ENCODE data around the gene MTTP. TPM values are rescaled to one million over a fixed set of nuclear protein-coding genes. Genes with fewer than 3 reads are reported as not detected.

MTTP gene
- total and polyA plus RNA-seq, 2 experiments from 2014 or later = 0.08 to 0.14 TPM

DNA sequence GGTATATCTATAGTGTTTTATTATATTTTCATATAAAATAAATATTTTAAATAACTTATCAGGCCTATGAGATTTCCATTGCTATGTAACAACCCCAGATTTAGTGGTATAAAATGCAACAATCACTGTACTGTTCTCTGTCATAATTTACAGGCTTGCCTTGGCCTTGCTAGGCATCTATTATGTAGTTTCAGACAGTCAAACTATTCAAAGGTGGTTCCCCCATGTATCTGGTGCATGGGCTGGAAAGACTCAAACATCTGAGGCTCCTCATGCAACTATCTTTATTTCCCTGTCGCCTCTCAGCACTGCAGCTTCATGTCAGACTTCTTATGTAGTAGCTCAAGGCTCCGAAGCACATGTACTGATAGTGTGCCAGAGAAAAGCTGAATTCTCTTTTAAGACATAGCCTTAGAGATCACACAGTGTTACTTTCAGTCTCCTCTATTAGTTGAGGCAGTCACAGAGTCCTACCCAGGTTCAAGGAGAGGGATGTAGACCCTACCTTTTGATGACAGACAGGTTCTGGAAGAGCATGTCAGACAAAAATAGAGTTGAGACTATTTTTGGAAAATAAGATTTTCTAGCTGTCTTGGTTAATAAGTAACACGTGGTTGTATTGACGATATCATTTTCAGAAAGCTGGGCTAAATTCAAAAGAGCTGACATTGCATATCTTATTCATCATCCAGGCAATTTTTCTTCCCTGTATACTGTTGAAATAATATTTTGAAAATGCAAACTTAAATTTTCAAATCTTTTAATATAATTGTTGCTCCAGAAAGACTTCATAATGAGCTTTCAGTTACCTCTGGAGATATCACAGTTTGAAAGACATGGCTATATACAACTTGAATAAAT, 19.4 kb downstream of the MTTP start:
- Mint-ChIP-seq H3K27ac (no peak overlapping the region), H3K9me3 (no peaks in the 10 kb centered on the region), H3K4me3 (no peak overlapping the region), H3K27me3 (ENCODE audit: insufficient read depth, low read depth, poor library complexity) (no peaks in the 10 kb centered on the region), H3K4me1 (no peaks in the 10 kb centered on the region), H3K36me3 (ENCODE audit: low read depth) (no peaks in the 10 kb centered on the region)
- no peak for ATAC-seq
- H3K4me3 ChIP-seq = no peak overlapping the region
- no peak overlapping the region for H3K27ac ChIP-seq (ENCODE audit: low read depth)
- no peaks in the 10 kb centered on the region for H3K79me2 ChIP-seq (replicated peaks; ENCODE audit: insufficient read depth)
- no peak overlapping the region for H2AFZ ChIP-seq
- H3K27me3 ChIP-seq (ENCODE audit: insufficient read depth) = no peaks in the 10 kb centered on the region
- TF ChIP-seq, protein P1, sequence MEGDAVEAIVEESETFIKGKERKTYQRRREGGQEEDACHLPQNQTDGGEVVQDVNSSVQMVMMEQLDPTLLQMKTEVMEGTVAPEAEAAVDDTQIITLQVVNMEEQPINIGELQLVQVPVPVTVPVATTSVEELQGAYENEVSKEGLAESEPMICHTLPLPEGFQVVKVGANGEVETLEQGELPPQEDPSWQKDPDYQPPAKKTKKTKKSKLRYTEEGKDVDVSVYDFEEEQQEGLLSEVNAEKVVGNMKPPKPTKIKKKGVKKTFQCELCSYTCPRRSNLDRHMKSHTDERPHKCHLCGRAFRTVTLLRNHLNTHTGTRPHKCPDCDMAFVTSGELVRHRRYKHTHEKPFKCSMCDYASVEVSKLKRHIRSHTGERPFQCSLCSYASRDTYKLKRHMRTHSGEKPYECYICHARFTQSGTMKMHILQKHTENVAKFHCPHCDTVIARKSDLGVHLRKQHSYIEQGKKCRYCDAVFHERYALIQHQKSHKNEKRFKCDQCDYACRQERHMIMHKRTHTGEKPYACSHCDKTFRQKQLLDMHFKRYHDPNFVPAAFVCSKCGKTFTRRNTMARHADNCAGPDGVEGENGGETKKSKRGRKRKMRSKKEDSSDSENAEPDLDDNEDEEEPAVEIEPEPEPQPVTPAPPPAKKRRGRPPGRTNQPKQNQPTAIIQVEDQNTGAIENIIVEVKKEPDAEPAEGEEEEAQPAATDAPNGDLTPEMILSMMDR (conservative IDR thresholded peaks at IDR 0.05; ENCODE audit: low read depth in 2 of 2) = no peak
- TF ChIP-seq STAT1 (IDR thresholded peaks at IDR 0.05; ENCODE audit: unreplicated experiment) (no peak), JUNB (IDR thresholded peaks at IDR 0.05; ENCODE audit: unreplicated experiment) (no peak)
- H3K4me2 ChIP-seq = no peak overlapping the region
- DNase-seq (ENCODE audit: low spot score) = no peak
- H3K9me2 ChIP-seq (ENCODE audit: insufficient read depth) = no peaks in the 10 kb centered on the region
- H3F3A ChIP-seq (replicated peaks; ENCODE audit: low read depth) = no peaks in the 10 kb centered on the region
- H3K4me1 ChIP-seq (ENCODE audit: insufficient read depth) = no peaks in the 10 kb centered on the region
- H3K36me3 ChIP-seq (ENCODE audit: insufficient read depth) = no peaks in the 10 kb centered on the region
- H4K20me1 ChIP-seq (replicated peaks; ENCODE audit: insufficient read depth) = no peaks in the 10 kb centered on the region

DNA sequence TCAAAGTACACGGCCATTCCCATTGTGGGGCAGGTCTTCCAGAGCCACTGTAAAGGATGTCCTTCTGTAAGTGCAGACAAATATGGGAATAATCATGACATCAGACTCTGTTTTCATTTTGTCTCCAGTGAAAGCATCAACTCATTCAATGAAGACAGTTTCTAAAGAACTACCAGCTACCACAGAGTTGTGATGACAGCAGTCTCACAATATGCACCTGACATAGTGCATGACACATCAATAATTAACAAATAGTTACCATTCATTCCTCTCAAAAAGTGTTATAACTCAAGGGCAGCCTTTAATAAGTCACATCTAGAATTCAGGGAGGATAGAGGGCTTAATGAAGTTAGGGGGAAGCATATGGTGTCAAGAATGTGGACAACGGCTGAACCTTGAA, 20.2 kb downstream of the MTTP start:
- H3K27me3 Mint-ChIP-seq (ENCODE audit: insufficient read depth, low read depth, poor library complexity) = no peaks in the 10 kb centered on the region
- no peaks in the 10 kb centered on the region for H3F3A ChIP-seq (replicated peaks; ENCODE audit: low read depth)
- H3K27ac ChIP-seq (ENCODE audit: low read depth) = no peak overlapping the region
- H4K20me1 ChIP-seq (replicated peaks; ENCODE audit: insufficient read depth) = no peaks in the 10 kb centered on the region
- H2AFZ ChIP-seq = no peak overlapping the region
- no peaks in the 10 kb centered on the region for H3K4me1 Mint-ChIP-seq
- H3K4me3 ChIP-seq = no peak overlapping the region
- ATAC-seq (no peak), DNase-seq (ENCODE audit: low spot score) (no peak)
- H3K27me3 ChIP-seq (ENCODE audit: insufficient read depth) = no peaks in the 10 kb centered on the region
- H3K4me1 ChIP-seq (ENCODE audit: insufficient read depth) = no peaks in the 10 kb centered on the region
- no peaks in the 10 kb centered on the region for H3K36me3 ChIP-seq (ENCODE audit: insufficient read depth)
- H3K4me3 Mint-ChIP-seq = no peak overlapping the region
- H3K79me2 ChIP-seq (replicated peaks; ENCODE audit: insufficient read depth) = no peaks in the 10 kb centered on the region
- no peak overlapping the region for H3K27ac Mint-ChIP-seq
- no peaks in the 10 kb centered on the region for H3K9me3 Mint-ChIP-seq
- no peaks in the 10 kb centered on the region for H3K9me2 ChIP-seq (ENCODE audit: insufficient read depth)
- H3K4me2 ChIP-seq = no peak overlapping the region
- no peaks in the 10 kb centered on the region for H3K36me3 Mint-ChIP-seq (ENCODE audit: low read depth)
- TF ChIP-seq STAT1 (IDR thresholded peaks at IDR 0.05; ENCODE audit: unreplicated experiment) (no peak), CREB1 (CRISPR knock-in tag; IDR thresholded peaks at IDR 0.05; ENCODE audit: low read depth) (no peak), POLR2AphosphoS5 (IDR thresholded peaks at IDR 0.05; ENCODE audit: low read depth) (no peak), EZH2 (IDR thresholded peaks at IDR 0.05; ENCODE audit: low read depth, unreplicated experiment) (no peak), ZNF114 (CRISPR knock-in tag; IDR thresholded peaks at IDR 0.05) (no peak), JUNB (IDR thresholded peaks at IDR 0.05; ENCODE audit: unreplicated experiment) (no peak), NANOG (IDR thresholded peaks at IDR 0.05; ENCODE audit: borderline replicate concordance) (no peak), EZH2phosphoT487 (IDR thresholded peaks at IDR 0.05; ENCODE audit: unreplicated experiment) (no peak), ZNF331 (CRISPR knock-in tag; IDR thresholded peaks at IDR 0.05; ENCODE audit: low read depth) (no peak)
- TF ChIP-seq, protein P2, sequence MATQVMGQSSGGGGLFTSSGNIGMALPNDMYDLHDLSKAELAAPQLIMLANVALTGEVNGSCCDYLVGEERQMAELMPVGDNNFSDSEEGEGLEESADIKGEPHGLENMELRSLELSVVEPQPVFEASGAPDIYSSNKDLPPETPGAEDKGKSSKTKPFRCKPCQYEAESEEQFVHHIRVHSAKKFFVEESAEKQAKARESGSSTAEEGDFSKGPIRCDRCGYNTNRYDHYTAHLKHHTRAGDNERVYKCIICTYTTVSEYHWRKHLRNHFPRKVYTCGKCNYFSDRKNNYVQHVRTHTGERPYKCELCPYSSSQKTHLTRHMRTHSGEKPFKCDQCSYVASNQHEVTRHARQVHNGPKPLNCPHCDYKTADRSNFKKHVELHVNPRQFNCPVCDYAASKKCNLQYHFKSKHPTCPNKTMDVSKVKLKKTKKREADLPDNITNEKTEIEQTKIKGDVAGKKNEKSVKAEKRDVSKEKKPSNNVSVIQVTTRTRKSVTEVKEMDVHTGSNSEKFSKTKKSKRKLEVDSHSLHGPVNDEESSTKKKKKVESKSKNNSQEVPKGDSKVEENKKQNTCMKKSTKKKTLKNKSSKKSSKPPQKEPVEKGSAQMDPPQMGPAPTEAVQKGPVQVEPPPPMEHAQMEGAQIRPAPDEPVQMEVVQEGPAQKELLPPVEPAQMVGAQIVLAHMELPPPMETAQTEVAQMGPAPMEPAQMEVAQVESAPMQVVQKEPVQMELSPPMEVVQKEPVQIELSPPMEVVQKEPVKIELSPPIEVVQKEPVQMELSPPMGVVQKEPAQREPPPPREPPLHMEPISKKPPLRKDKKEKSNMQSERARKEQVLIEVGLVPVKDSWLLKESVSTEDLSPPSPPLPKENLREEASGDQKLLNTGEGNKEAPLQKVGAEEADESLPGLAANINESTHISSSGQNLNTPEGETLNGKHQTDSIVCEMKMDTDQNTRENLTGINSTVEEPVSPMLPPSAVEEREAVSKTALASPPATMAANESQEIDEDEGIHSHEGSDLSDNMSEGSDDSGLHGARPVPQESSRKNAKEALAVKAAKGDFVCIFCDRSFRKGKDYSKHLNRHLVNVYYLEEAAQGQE (IDR thresholded peaks at IDR 0.05; ENCODE audit: unreplicated experiment) = no peak
- TF ChIP-seq, protein P1 (conservative IDR thresholded peaks at IDR 0.05; ENCODE audit: low read depth in 2 of 2) = no peak
